DMS 273 (cell line): ENCODE results near the gene PIH1D1.
"Not testable (repeated sequence)": the region's sequence is repeated elsewhere in the genome, so short reads cannot be mapped to it uniquely, and the experiment has no call there.

Experiments
- DNase-seq: peaks from one replicate; lab custom pipeline; 2025; ENCODE audit not compliant: unreplicated experiment; lab: John Stamatoyannopoulos, UW

Gene PIH1D1

GRCh38 chr19:49456326-49456725, 4.7 kb upstream of the PIH1D1 start:
- no peak for DNase-seq

GRCh38 chr19:49455773-49456172, 4.2 kb upstream of the PIH1D1 start:
- DNase-seq, result no peak

- no peak for DNase-seq
These were observed 2.2 kb upstream of the PIH1D1 start for GRCh38 chr19:49453757-49454240.

DNA sequence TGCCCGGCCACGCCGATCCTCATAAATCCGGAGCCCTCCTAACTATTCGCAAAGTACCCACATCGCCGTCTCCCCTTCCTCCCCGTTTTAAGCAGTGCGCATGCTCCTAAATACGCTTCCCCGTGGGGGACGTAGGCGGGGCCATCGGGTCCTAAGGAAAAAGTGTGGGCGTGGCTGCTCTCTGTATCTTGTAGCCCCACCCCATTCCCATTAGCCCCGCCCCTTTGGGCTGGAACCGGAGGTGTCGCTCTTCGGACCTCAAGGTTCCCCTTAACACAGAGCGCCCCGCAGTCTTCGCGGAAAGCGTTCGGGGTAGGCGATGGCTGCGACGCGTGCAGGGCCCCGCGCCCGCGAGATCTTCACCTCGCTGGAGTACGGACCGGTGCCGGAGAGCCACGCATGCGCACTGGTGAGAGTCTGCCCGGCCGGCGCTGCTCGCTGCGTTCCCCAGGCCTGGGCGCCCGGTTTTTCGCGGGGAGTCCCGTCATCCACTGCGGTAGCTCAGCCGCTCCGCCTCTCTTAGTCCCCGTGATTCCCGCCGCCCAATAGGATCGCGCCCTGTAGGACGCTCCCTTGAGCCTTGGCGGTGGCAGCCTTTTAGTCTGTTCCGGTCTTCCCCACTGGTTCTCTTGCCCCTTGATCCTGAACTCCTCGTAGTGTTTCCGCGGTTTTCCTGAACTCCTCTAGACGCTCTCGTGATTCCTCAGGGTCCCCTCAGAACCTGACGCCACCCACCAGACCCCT, 1.6 kb upstream of the PIH1D1 start, which contains the start of gene ALDH16A1:
Gene ALDH16A1 (plus strand): TSS at position 213 of the 744 bp plus-strand sequence. CDS start 107 bp downstream, at position 320.
- peak; percentile 99 for DNase-seq

GRCh38 chr19:49450405-49450804, 1.2 kb downstream of the PIH1D1 start:
- no peak for DNase-seq

DNA sequence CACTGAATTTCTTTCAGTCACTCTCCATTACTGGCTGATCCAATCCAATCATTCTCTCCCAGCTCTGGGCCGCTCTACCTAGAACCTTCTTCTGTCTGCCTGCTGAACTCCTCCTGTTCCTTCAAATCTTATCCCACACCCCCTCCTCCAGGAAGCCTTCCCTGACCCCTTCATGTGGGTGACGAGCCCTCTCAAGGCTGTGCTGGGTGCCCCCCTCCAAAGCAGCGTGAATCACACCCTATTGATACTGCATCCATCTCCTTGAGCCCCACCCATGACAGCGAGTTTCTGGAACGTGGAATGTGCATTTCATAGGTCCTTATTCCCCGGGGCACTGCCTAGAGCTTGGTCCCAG, 3.2 kb downstream of the PIH1D1 start:
- DNase-seq, result no peak

DNA sequence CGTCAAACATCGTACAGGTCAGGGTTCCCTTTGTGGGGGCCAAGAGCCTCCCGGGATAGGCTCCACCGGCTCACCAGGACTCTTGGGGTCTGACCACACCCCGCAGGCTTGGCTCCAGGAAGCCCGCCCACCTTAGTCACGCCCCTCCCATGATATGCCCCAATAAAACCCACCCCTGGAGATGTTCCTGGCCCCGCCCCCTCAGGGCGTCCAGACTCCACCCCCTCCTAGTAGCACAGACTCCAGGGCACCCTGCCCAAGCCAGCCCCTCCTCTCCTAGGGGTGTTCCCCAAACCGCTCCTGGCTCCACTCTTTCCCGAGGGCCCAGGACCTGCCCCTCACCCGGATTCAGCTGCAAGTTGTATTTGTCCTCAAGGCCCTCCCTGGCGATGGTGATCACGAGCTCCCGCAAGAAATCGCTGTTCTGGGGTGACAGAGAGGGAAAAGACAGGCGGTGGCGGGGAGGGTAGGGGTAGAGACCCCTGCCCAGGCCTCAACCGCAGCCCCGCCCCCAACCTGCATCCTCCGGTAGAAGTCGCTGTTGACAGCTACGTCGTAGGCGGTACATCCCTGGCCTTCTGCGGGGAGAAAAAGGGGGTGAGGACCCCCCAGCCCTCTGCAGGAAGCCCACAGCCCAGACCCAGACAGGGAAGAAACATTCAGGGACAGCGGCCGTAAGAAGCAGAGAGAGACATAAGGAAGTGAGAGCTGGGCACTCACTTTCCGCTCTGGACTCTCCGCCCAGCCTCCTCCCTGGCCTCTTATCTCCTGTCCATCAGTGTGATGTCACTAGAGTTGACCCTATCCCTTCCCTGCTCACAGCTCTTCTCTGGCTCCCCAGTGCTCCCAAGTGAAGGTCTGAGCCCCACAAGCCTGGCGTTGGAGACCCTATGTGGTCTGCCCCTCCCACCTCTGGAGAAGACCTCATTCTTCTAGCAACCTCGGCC, 3.9 kb downstream of the PIH1D1 start:
- DNase-seq, result peak; percentile 71

GRCh38 chr19:49445997-49446396, 5.6 kb downstream of the PIH1D1 start:
- DNase-seq, result no peak

- DNase-seq, result not testable (repeated sequence)
These were observed 7.4 kb downstream of the PIH1D1 start for GRCh38 chr19:49444100-49444700.

- peak; percentile 100 for DNase-seq
These were observed 8.1 kb downstream of the PIH1D1 start for GRCh38 chr19:49443366-49444099.

GRCh38 chr19:49442771-49443365, 8.7 kb downstream of the PIH1D1 start:
- DNase-seq, result peak; percentile 97

DNA sequence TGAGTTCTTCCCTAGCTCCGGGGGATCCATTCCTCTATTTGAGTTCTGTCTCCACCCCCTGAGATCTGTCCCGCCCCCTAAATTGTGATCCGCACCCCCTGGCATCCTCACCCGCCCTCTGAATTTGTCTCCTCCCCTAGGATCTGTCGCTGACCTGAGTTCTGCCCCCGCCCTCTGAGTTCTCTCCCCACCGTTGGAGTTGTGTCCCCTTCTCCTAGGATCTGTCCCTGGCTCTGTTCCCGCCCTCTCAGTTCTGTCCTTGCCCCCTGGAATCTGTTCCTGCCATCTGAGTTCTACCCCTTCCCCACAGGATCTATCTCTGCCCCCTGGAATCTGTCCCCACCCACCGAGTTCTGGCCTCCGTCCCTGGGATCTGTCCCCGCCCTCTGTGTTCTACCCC, 9.3 kb downstream of the PIH1D1 start:
- peak; percentile 83 for DNase-seq

- no peak for DNase-seq
These were observed 9.7 kb downstream of the PIH1D1 start for GRCh38 chr19:49441960-49442350.

DNA sequence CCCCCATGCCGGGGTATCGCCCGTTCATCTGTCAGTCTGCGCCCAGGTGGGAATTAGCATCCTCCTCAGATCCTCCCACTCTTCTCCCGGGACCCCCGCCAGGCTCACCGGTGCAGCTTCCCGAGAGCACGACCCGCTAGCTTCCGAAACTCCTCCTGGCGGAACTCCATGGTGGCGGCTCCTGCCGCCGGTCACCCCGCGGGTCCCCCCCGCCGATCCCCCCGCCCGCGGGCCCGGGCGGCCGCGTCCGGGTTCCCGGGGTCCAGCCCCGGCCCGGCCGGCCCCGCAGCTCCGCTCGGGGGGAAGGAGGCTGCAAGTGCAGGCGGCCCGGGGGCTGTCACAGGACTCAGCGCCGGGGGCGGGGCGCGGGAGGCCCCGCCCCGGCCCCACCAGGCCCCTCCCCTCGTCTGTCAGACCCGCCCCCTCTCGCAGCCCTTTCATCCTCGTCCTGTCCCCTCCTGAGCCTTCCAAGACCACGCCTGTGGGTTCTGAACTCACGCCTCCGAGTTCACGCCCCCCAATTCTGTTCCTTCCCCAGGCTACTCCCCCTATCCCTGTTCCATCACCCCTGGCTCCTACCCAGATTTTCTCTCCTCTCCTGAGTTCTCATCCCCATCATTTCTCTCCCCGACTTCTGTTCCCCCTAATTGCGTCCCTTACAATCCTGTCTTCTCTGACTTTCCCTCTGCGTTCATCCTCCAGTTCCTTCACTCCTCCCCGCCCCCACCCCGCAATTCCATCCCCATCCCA, 10.2 kb downstream of the PIH1D1 start, which contains the start of gene SLC17A7:
Gene SLC17A7 (minus strand): TSS at position 318 of the 750 bp plus-strand sequence. CDS start 148 bp downstream, at position 170.
- DNase-seq, result peak; percentile 90

GRCh38 chr19:49440439-49441209, 11.0 kb downstream of the PIH1D1 start:
- peak; percentile 67 for DNase-seq

DNA sequence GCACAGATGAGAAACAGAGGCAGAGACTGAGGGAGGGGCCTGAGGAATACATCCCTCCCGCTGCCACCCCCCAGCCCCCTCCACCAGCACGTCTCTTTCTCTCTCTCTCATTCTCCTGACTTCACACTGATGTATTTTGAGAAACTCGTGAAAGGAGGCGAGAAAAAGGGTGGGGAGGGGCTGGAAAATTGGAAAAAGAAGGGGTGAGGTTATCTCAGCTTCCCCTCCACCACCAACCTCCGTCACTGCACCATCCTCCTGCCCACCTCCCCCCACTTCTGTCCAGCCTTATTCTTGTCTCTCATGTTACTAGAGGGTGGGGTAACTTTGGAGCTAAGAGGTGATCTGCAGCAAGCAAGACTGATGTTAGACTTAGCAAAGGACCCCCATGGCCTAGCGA, 11.8 kb downstream of the PIH1D1 start:
- DNase-seq, result no peak

DNA sequence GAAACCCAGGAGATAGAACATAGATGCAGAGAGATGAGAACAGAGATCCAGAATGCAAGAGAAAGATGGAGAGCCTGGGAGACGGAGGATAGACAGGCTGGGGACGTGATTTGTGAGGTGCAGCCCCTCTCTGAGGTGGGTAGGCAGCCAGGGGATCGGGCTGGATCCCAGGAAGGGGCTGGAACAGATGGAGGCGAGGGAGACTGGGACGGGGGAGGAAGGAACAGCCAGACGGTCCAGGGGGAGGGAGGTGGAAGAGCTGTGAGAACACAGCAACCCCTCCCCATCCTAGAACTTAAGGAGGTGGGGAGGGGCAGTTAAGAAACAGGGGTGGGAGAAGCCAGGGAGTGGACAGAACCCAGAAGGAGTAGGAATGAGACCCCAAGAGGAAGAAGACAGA, 13.4 kb downstream of the PIH1D1 start:
- peak; percentile 74 for DNase-seq

GRCh38 chr19:49437231-49437630, 14.4 kb downstream of the PIH1D1 start:
- DNase-seq, result peak; percentile 83
